ENCODE results near the gene SYTL5. TPM values are rescaled to one million over a fixed set of nuclear protein-coding genes. Genes with fewer than 3 reads are reported as not detected.

SYTL5 gene
- polyA plus RNA-seq, 1 donor, result 0.11 TPM

DNA sequence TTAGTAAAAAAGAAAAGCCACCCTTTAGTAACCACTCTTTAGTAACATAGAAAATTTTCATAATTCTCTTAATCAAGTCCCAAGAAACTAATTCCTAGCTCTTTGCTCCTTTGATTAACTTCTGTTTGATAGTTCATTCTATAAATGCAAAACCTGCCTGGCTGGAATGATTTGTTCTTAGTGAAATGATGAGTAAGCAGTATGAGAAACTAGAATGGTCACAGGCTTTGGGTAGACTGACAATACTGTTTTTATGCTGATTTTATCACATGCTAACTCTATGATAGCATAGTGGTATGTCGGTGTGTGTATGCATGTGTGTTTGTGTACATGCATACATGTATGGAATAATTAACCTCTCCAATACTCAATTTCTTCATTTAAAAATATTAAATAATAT lies 81.2 kb downstream of the SYTL5 start:
- DNase-seq (ENCODE audit: low read depth), result no peak

DNA sequence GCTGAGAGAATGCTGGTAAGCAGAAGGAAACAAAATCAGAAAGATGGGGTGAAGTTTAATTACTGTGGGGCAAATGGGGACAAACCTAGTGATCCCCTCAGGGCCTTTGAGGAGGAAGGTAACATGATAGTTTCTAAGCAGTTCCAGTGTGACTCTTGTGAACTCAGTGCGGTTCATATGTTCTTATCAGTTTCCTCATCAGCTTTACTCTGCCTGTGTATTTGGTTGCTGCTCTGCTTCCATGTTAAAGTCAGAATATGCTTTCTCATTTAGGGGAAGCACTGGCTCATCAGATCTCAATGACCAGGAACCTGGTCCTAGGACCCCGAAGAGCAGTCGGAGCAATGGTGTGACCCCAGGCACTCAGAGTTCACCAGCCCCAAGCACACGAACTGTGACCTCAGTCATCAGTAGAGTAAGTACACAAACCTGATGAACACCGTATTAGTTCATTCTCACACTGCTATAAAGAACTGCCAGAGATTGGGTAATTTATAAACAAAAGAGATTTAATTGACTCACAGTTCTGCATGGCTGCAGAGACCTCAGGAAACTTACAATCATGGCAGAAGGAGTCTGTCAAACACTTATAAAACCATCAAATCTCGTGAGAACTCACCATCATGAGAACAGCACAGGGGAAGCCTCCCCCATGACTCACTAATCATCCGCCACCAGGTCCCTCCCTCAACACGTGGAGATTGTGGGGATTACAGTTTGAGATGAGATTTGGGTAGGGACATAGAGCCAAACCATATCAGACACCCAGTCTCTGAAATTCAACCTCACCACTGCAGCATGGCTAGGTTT lies 83.0 kb downstream of the SYTL5 start:
- DNase-seq (ENCODE audit: low read depth), result no peak

DNA sequence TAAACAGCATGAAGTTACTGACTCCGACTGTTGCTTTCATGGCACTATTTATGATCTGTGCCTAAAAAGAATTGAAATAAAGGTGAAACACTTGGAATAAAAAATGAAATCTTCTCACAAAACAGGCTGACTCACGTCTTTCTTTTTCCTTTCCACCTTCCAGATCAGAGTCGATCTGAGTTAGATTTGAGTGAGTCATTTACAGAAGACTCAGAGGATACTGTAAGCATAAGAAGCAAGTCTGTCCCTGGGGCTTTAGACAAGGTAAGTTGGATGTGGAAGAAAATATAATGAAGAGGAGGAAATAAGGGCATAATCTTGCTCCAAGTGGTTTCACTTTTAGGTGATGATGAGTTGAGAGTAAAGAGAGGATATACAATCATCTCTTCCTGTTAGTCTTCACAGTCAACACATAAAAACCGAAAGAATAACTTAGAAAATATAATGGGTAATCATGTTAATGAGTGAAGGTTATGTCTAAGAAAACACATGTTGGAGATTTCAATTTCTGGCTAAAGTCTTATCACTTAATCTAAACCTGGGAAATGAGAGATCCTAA lies 89.7 kb downstream of the SYTL5 start:
- no peak for DNase-seq (ENCODE audit: low read depth)

DNA sequence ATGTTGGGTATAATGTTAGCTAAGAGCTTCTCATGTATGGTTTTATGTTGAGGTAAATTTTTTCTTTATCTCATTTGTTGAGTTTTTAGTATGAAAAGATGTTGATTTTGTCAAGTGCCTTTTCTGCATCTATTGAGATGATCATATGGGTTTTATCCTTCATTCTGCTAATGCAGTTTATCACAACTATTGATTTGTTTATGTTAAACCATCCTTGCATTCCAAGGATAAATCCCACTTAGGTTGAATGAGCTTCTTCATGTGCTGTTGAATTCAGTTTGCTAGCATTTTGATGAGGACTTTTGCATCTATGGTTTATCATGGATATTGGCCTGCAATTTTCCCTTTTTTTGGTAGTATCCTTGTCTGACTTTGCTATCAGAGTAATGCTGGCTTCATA lies 93.3 kb downstream of the SYTL5 start:
- DNase-seq (ENCODE audit: low read depth), result no peak

DNA sequence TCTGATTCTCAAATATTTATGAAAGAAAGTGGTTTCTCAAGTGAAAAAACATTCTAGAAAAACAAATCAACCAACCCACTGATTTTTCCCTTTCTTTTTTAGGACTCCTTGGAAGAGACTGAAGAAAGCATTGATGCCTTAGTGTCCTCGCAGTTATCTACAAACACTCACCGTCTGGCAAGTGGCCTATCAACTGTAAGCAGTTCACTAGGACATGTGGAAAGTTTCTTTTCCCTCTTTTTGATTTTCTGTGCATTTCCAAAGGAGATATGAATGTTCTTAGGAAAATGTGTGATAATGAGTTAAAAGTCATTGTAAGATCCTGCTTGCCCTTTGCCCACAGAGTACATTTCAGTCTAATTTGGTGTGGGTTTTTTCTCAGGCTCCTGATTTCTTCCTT lies 95.9 kb downstream of the SYTL5 start:
- DNase-seq (ENCODE audit: low read depth), result no peak

DNA sequence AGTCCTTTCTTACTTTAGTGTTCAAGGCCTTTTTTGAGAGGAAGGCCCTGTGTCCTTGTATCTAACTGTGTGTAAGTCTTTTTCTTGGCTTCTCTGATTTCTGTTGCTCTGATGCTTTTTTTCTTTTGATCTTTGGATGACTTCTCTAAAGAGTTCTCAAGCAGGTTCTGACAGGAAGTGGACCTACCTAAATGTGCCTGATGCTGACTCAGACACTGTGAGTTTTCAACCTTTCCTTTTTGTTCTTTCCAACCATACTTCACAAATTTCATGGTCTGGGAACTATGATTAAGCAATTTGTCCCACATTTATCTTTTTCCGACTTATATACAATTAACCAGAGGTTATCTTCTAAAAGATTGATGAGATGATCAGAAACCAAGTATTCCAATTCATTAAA lies 96.5 kb downstream of the SYTL5 start:
- DNase-seq (ENCODE audit: low read depth), result no peak

DNA sequence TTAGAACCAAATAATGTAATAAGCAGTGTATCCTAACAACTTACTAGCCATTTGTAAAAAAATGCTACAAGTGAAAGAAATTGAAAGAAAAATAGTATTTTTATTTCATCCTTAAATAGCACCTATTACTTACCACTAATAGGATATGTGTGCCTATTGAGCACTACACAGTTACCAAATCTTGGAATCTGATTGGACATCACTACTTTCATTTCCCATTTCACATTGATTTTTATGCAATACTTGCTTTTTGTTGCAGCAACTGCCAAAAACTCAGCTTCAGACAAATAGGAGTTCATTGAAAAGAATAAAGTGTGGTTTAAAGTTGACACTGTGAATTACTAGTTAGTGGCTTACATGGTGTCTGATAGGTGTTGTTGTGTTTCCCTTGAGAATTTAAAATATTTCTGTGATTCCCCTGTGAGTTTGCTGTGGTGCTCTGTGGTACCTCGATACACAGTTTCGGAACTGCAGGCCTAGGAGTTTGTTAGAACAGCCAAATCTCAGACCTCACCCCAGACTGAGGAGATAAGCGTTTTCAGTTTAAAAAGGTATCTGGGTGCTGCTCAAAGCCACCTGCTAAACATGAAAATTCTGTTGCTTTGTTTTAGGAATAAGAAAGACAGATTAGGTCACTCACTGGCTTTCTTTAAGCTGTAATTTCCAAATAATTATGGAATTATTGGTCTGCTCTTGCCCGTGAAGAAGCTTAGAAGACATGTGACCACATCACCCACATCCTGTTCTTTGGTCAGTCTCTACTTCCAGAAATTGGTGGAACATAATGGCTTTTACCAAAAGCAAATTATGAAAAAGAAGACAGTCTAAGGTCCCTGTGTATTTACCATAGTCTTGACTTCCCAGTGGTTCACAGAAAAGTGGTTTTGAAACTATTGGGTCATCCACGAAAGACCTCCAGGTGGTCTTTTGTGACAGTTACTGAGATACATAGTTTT lies 97.8 kb downstream of the SYTL5 start:
- no peak for DNase-seq (ENCODE audit: low read depth)

DNA sequence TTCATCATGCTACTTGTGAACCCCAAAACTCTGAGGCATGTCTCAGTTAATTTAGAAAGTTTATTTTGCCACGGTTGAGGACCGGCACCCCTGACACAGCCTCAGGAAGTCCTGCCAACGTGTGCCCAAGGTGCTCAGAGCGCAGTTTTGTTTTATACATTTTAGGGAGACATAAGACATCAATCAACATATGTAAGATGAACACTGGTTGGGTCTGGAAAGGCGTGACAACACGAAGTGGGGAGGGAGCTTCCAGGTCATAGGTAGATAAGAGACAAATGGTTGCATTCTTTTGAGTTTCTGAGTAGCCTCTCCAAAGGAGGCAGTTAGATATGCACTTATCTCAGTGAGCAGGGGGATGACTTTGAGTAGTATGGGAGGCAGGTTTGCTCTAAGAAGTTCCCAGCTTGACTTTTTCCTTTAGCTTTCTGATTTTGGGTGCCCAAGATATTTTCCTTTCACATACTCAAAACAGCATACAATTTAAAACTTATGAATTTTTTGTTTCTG lies 98.9 kb downstream of the SYTL5 start:
- DNase-seq (ENCODE audit: low read depth), result no peak

DNA sequence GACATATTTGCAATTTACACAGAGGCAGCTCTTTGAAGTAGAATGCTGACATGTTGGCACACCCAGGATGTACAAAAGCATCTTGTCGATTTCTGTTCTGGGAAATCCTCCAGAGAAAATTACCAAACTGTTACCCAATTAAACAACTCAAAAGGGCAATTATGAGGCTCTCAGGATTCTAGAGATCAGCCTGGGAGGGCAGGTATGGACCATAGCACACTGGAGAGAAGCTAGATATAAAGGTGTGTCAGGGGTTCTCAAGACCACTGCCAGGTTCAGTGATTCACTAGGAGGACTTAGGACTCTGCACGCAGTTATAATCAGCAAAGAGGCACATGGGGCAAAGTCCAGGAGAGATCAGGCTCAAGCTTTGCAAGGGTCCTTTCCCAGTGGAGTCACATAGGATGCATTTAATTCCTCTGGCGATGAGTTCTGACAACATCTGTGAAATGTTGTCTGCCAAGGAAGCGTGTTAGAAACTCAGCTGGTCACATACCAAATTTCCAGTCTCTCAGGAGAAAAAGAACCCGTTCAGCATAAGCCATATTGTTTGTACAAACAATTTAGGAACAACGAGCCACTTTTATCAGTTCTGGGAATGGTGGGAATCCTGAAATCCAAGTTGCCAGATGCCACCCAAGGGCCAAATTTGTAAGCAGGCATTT lies 100.8 kb downstream of the SYTL5 start:
- no peak for DNase-seq (ENCODE audit: low read depth)

DNA sequence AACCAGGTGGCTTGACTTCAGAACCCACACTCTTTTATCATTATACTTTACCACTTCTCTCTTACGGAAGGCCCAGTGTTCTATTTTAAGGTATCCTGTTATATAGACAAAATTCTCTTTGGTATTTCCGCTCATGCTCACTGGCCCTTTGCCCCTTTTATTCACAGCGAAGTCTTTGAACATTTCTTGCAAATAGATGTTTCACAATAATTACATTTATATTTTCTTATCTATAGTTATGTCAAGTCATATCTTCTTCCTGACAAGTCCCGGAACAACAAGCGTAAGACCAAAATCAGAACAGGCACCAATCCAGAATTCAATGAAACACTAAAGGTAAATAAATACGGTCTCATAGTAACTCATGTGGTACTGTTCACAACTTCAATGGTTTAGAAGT lies 102.0 kb downstream of the SYTL5 start:
- DNase-seq (ENCODE audit: low read depth), result no peak

DNA sequence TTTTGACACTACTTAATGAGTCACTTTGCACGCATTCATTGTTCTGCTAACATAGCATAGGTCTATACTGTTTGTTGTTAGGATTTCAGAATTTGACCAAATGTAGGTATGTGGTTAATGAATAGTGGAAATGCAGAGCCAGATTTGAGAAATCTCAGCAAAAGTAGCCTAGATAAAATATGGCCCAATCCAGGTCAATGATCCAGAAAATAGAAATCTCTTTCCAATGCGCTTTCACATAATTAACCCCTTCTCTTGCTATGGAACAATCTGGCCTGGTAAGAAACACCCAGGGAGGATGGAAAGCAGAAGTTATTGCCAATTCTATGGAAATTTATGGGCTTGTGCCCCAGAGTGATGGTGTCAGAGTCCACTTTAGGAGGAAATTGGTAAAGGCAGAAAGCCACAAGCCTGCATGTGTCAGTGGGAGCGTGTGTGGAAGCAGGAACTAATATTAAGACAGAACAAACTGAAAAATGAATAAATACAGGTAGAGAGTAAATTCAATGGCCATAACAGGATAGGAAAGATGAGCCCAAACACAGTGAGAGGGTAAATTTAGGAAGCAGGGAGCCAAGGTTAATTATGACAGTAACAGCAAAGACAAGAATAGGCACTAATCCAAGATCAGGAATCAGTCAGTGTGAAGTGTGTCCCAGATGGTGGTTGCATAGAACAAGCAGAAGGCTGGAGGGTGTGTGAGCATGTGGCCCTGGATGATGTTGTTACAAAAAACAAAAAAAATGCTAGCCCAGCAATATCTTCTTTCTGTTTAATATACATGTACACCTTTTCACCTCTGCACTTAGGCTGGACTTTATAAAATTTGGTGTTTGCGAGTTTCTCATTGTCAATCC lies 102.9 kb downstream of the SYTL5 start:
- DNase-seq (ENCODE audit: low read depth), result no peak

DNA sequence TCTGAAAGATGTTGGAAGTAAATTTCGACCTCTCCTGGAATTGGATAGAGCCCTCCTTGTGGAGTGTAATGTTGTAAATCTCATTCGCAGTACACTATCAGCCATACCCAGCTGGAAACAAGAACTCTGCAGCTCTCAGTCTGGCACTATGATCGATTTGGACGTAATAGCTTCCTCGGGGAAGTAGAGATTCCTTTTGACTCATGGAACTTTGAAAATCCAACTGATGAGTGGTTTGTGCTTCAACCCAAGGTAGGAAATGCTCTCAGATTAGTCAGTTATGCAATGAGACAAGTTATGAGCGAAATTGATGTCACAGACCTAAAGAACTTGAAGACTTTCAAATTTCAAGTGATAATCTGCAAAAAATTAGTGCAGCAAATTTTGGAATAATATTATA lies 103.9 kb downstream of the SYTL5 start:
- DNase-seq (ENCODE audit: low read depth), result no peak

DNA sequence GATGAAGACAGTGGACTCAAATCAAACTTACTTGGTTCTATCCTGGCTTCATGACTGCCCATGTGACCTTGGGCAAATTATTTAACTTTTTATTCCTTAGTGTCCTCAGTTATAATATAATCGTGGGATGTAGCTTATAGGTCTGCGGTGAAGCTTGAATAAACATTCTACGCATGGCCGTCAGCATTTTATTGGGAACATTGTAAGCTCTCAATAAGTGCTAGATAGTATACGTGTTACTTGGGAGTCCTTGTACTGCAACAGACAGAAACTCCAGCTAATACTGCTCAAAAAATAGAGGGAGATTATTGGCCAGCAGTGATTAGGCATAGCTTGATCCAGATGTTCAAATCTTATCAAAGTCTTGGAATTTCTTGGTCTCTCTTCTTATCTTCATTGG lies 104.8 kb downstream of the SYTL5 start:
- no peak for DNase-seq (ENCODE audit: low read depth)

DNA sequence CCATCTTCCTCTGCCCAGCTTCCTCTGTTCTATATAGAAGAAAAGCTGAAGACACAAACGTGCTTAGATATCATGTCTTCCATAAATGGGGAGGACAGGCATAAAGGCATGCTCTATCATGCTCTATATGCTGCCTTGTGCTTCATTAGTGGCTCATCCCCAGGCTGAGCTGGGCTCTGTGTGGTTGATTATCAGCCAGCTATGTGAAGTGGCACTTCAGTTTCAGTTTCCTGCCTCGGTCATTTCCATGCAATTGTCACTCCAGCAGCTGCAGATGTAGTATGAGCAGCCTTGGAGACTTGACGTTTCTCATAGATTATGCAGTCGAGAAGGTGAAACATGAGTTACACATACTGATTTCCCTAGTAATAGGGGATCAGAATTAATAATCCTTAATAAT lies 106.2 kb downstream of the SYTL5 start:
- no peak for DNase-seq (ENCODE audit: low read depth)

DNA sequence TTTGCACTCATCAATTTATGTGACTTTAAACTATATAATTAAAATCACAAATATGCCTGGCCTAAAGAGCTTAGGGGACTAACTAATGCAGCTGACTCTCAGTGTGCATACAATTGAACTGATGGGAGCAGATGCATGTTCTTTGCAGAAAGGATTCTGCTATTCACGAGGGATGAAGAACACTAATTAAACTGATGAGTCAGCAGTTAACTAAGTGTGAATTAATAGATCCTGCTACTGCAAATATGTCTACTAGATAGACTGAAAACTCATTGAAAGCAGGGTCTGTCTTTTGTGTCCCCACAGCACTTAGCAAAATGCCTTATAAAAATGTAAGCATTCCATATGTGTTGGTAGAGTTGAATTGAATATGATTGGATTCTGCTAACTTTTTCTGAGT lies 110.4 kb downstream of the SYTL5 start:
- DNase-seq (ENCODE audit: low read depth), result no peak

DNA sequence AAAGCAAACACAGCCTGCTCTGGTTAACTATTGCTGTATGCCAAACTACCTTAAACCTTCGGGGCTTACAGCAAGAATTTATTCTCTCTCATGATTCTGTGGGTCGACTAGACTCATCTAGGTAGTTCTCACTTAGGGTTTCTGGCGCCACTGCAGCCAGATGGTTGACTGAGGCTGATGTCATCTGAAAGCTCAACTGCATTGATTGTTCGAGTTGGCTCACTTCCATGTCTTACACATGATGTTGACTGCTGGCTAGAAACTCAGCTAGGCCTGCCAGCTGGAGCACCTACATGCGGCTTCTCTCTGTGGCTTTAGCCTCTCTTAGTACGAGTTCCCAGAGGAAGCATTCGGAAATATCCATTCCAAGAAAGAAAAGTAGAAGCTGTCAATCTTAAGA lies 111.1 kb downstream of the SYTL5 start:
- DNase-seq (ENCODE audit: low read depth), result no peak

DNA sequence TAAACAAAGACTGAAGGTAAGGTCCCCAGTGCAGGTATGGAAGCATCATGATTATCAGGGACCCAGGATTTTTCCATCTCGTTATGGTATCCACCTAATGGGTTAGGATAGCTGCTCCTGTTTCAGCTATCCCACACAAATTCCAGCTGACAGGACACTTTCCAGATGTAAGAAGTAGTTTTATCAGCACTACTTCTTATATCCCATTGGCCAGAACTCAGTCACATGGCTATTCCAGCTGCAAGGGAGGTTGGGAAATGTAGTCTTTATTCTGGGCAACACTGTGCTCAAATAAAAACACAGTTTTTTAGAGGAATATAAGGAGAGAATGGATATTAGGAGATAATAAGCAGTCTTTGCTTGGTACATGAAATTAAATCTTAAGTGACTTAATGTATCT lies 117.6 kb downstream of the SYTL5 start:
- no peak for DNase-seq (ENCODE audit: low read depth)

DNA sequence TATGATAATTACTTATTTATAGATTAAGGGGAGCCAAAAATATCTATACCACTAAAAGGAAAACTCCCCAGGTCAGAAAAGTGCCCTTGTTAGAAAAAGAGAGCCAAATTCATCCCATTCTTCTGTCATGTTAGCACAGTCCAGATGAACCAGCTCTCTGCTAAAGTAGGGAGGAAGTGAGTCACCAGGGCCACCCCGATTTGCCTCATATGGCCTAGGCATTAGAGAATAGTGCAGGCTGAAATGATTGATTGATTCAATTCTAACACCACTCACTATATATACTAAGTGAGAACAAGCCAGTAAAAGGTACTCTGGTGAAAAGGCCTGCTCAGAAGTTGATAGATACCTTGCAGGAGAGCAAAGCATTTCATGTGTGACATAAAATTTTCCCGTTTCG lies 119.8 kb downstream of the SYTL5 start:
- DNase-seq (ENCODE audit: low read depth), result no peak

DNA sequence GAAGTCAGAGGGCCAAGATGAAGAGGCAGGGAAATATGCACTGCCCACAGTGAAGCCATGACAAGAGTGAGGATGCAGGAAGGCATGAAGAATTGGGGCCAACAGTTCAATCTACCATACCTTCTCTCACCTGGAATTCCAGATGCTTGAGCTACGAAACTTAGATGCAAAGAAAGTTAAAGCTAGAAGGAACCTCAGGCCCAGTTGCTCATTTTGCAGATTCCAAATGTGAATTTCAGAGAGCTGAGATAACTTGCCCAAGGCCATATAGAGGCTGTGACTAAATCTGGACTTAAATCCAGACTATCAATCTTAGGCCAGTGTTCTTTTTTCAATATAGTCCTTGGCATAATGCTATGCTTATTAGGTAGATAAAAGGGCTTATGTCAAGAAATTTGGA lies 121.6 kb downstream of the SYTL5 start:
- no peak for DNase-seq (ENCODE audit: low read depth)

DNA sequence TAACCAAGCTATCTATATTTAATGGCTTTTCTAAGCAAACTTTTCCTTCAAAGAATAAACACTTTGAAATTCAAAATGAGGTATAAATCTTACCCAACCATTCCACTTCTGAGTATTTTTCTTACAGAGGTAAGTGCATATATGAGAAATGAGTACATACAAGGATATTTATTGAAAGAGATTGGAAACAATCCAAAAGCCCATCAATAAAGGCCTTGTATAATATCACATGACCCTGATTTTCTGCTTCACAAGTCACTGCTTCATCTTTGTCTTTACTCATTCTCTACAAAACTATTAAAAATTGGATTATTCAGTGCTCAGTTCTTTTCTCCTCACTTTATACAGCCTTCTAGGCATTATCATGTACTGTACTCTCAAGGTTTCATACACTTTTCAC lies 123.0 kb downstream of the SYTL5 start:
- no peak for DNase-seq (ENCODE audit: low read depth)
